Measurements from ENCODE around the gene HOXB4.

HOXB4 gene

GRCh38 chr17:48558831-48559121, 19.4 kb downstream of the HOXB4 start:
- H3K4me1 ChIP-seq (ENCODE audit: control insufficient read depth in 1 of 2, insufficient read depth in 2 of 2, low read length in 2 of 2), result peaks cover 22 to 77% of the 10 kb centered on the region in 2 donors
- H3K27ac ChIP-seq (ENCODE audit: low read length), result peak overlapping the region; percentile 81
- H3K9me3 ChIP-seq (ENCODE audit: control insufficient read depth in 1 of 2, low read length in 2 of 2), result no peaks in the 10 kb centered on the region
- peaks cover 9% of the 10 kb centered on the region for H3K27me3 ChIP-seq (ENCODE audit: low read depth, low read length)
- no peaks in the 10 kb centered on the region for H3K36me3 ChIP-seq (ENCODE audit: control insufficient read depth in 1 of 2, insufficient read depth in 2 of 2, low read length in 2 of 2)
- H3K4me3 ChIP-seq (ENCODE audit: low read depth in 1 of 2, low read length in 2 of 2), result peak overlapping the region in 1 of 2 donors; percentile 5

DNA sequence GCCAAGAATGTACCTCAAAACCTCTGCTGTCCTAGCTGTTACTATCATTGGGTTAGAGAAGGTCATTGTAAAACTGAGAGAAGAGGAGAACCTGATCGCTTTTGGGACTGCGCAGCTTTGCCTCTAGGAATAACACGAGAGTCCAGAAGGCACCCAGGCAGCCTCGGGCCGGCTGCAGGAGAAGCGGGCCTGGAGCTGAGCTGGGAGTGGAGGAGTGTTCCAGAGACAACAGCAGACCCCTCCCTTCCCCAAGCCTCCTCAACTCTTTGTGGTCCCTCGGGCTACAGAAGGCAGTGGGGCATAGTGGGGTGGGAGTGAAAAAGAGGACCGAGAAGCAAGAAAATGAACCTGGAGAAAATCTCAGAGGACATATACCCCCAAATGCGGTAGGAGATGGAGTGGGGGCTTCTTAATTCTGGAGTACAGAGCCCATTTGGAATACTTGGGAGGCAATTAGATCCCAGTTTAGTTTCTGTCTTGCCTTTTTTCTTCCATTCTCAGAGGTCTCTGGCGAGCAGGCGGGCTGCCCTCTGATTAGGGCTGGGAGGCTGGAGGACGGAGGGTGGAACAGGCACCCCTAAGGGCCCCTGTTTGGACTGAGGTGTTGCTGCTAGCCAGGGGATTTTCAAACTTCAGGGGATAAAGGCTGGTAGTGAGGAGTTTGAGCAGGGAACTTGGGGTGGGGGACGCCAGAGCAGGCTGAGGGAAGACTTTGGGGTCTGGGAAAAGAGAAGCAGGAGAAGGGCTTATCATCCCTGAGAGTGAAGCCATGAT, 19.9 kb downstream of the HOXB4 start:
- no peaks in the 10 kb centered on the region for H3K36me3 ChIP-seq (ENCODE audit: control insufficient read depth in 1 of 2, insufficient read depth in 2 of 2, low read length in 2 of 2)
- H3K9me3 ChIP-seq (ENCODE audit: control insufficient read depth in 1 of 2, low read length in 2 of 2), result no peaks in the 10 kb centered on the region
- peak overlapping the region; percentile 39 to 43 for H3K4me3 ChIP-seq (ENCODE audit: low read depth in 1 of 2, low read length in 2 of 2)
- H3K27me3 ChIP-seq (ENCODE audit: low read depth, low read length), result peaks cover 9% of the 10 kb centered on the region
- peaks cover 19 to 72% of the 10 kb centered on the region in 2 donors for H3K4me1 ChIP-seq (ENCODE audit: control insufficient read depth in 1 of 2, insufficient read depth in 2 of 2, low read length in 2 of 2)
- peak overlapping the region; percentile 81 for H3K27ac ChIP-seq (ENCODE audit: low read length)

DNA sequence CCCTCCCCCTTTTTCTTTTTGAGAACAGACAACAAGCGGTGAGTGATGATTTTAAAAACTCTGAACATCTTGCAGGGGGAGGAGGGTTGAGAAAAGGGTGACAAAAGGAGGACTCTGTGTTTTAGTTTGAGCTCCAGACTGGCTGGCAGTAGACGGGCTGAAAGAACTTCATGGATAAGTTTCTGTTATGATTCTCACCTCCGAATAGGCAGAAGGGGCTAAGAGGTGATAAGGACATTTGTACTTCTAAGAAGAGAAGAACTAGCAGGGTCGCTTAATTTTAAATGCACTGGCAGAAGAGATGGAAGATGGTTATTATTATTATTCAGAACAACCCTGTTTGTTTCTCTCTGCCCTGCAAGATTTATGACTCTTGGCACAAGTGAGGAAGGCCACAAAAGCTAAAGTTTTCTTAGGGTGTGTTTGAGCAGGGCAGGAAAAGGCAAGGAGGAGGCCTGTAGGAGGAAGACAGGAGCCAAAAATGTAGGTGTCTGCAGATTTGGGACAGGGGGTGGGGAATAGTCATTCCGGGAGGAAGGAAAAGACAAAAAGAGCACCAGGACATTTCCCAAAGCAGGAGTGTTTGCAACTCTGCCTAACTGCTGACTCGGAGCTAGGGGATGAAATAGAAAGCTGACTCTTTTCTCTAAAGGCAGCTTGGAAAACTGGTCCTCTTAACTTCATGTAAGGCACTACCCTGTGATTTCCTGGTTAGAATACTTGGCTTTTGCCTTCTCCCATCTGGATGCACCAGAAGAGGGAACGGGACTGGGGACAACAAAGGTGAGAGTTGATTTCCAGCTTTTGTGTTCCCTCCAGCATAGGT, 21.4 kb downstream of the HOXB4 start:
- Histone ChIP-seq H3K9me3 (ENCODE audit: control insufficient read depth in 1 of 2, low read length in 2 of 2) (no peaks in the 10 kb centered on the region), H3K4me1 (ENCODE audit: control insufficient read depth in 1 of 2, insufficient read depth in 2 of 2, low read length in 2 of 2) (peaks cover 16 to 70% of the 10 kb centered on the region in 2 donors), H3K36me3 (ENCODE audit: control insufficient read depth in 1 of 2, insufficient read depth in 2 of 2, low read length in 2 of 2) (no peaks in the 10 kb centered on the region), H3K4me3 (ENCODE audit: low read depth in 1 of 2, low read length in 2 of 2) (peak overlapping the region; percentile 39 to 43), H3K27me3 (ENCODE audit: low read depth, low read length) (peaks cover 4% of the 10 kb centered on the region), H3K27ac (ENCODE audit: low read length) (peak overlapping the region; percentile 81)

- Histone ChIP-seq H3K9me3 (ENCODE audit: control insufficient read depth in 1 of 2, low read length in 2 of 2) (no peaks in the 10 kb centered on the region), H3K36me3 (ENCODE audit: control insufficient read depth in 1 of 2, insufficient read depth in 2 of 2, low read length in 2 of 2) (no peaks in the 10 kb centered on the region), H3K4me3 (ENCODE audit: low read depth in 1 of 2, low read length in 2 of 2) (peak overlapping the region; percentile 39 to 43), H3K27me3 (ENCODE audit: low read depth, low read length) (peaks cover 4% of the 10 kb centered on the region), H3K4me1 (ENCODE audit: control insufficient read depth in 1 of 2, insufficient read depth in 2 of 2, low read length in 2 of 2) (peaks cover 16 to 68% of the 10 kb centered on the region in 2 donors), H3K27ac (ENCODE audit: low read length) (peak overlapping the region; percentile 81)
Measured at GRCh38 chr17:48556229-48556575, 21.9 kb downstream of the HOXB4 start.

- peaks cover 15 to 63% of the 10 kb centered on the region in 2 donors for H3K4me1 ChIP-seq (ENCODE audit: control insufficient read depth in 1 of 2, insufficient read depth in 2 of 2, low read length in 2 of 2)
- H3K36me3 ChIP-seq (ENCODE audit: control insufficient read depth in 1 of 2, insufficient read depth in 2 of 2, low read length in 2 of 2), result no peaks in the 10 kb centered on the region
- H3K9me3 ChIP-seq (ENCODE audit: control insufficient read depth in 1 of 2, low read length in 2 of 2), result no peaks in the 10 kb centered on the region
- H3K4me3 ChIP-seq (ENCODE audit: low read depth in 1 of 2, low read length in 2 of 2), result peak overlapping the region; percentile 48 to 63
- H3K27me3 ChIP-seq (ENCODE audit: low read depth, low read length), result peaks cover 4% of the 10 kb centered on the region
- H3K27ac ChIP-seq (ENCODE audit: low read length), result peak overlapping the region; percentile 88
Measured at GRCh38 chr17:48555258-48556228, 22.6 kb downstream of the HOXB4 start.

GRCh38 chr17:48554412-48555257, 23.5 kb downstream of the HOXB4 start:
- peak overlapping the region; percentile 88 for H3K27ac ChIP-seq (ENCODE audit: low read length)
- peaks cover 16 to 64% of the 10 kb centered on the region in 2 donors for H3K4me1 ChIP-seq (ENCODE audit: control insufficient read depth in 1 of 2, insufficient read depth in 2 of 2, low read length in 2 of 2)
- H3K36me3 ChIP-seq (ENCODE audit: control insufficient read depth in 1 of 2, insufficient read depth in 2 of 2, low read length in 2 of 2), result no peaks in the 10 kb centered on the region
- H3K4me3 ChIP-seq (ENCODE audit: low read depth in 1 of 2, low read length in 2 of 2), result peak overlapping the region; percentile 48 to 63
- peaks cover 4% of the 10 kb centered on the region for H3K27me3 ChIP-seq (ENCODE audit: low read depth, low read length)
- H3K9me3 ChIP-seq (ENCODE audit: control insufficient read depth in 1 of 2, low read length in 2 of 2), result no peaks in the 10 kb centered on the region

DNA sequence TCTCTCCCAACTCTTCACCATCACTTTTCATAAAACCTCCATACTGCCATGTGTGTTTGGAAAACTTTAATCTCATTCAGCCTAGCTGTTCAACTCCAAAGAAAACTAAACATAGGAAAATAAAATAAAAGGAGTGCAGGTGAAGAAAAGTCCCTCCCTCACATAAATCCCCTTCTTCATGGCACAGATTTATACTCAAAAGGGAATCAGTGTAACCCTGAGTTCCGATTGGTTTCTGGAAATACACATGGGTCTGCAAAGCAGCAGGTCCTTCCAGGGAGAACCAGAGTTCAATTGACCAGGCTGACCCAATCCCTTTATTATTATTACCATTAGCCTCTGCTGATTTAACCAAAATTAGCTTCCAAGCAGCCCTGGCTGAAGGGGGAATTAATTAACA, 24.3 kb downstream of the HOXB4 start:
- H3K9me3 ChIP-seq (ENCODE audit: control insufficient read depth in 1 of 2, low read length in 2 of 2), result no peaks in the 10 kb centered on the region
- H3K4me3 ChIP-seq (ENCODE audit: low read depth in 1 of 2, low read length in 2 of 2), result peak overlapping the region; percentile 17 to 63
- H3K36me3 ChIP-seq (ENCODE audit: control insufficient read depth in 1 of 2, insufficient read depth in 2 of 2, low read length in 2 of 2), result no peaks in the 10 kb centered on the region
- H3K27ac ChIP-seq (ENCODE audit: low read length), result peak overlapping the region; percentile 88
- H3K27me3 ChIP-seq (ENCODE audit: low read depth, low read length), result peaks cover 4% of the 10 kb centered on the region
- peaks cover 16 to 63% of the 10 kb centered on the region in 2 donors for H3K4me1 ChIP-seq (ENCODE audit: control insufficient read depth in 1 of 2, insufficient read depth in 2 of 2, low read length in 2 of 2)

- Histone ChIP-seq H3K4me1 (ENCODE audit: control insufficient read depth in 1 of 2, insufficient read depth in 2 of 2, low read length in 2 of 2) (peaks cover 16 to 64% of the 10 kb centered on the region in 2 donors), H3K27ac (ENCODE audit: low read length) (peak overlapping the region; percentile 83), H3K4me3 (ENCODE audit: low read depth in 1 of 2, low read length in 2 of 2) (peak overlapping the region; percentile 17 to 63), H3K27me3 (ENCODE audit: low read depth, low read length) (peaks cover 4% of the 10 kb centered on the region), H3K9me3 (ENCODE audit: control insufficient read depth in 1 of 2, low read length in 2 of 2) (no peaks in the 10 kb centered on the region), H3K36me3 (ENCODE audit: control insufficient read depth in 1 of 2, insufficient read depth in 2 of 2, low read length in 2 of 2) (no peaks in the 10 kb centered on the region)
Measured at GRCh38 chr17:48553190-48553547, 25.0 kb downstream of the HOXB4 start.

GRCh38 chr17:48552466-48553189, 25.5 kb downstream of the HOXB4 start:
- H3K9me3 ChIP-seq (ENCODE audit: control insufficient read depth in 1 of 2, low read length in 2 of 2), result no peaks in the 10 kb centered on the region
- peak overlapping the region; percentile 17 to 63 for H3K4me3 ChIP-seq (ENCODE audit: low read depth in 1 of 2, low read length in 2 of 2)
- no peaks in the 10 kb centered on the region for H3K36me3 ChIP-seq (ENCODE audit: control insufficient read depth in 1 of 2, insufficient read depth in 2 of 2, low read length in 2 of 2)
- peaks cover 16 to 59% of the 10 kb centered on the region in 2 donors for H3K4me1 ChIP-seq (ENCODE audit: control insufficient read depth in 1 of 2, insufficient read depth in 2 of 2, low read length in 2 of 2)
- H3K27me3 ChIP-seq (ENCODE audit: low read depth, low read length), result peaks cover 4% of the 10 kb centered on the region
- peak overlapping the region; percentile 83 for H3K27ac ChIP-seq (ENCODE audit: low read length)
